H1 (cell line): ENCODE results near the gene MEGF11. TPM values are rescaled to one million over a fixed set of nuclear protein-coding genes. Genes with fewer than 3 reads are reported as not detected.

Experiments used
- CTCF ChIA-PET: fragments of 300-600 bp; sonication (Branson Sonifier 250); formaldehyde crosslinking; loops from one replicate; lab custom pipeline; 2021; ENCODE audit not compliant: partially characterized antibody; lab: Charles Lee
- POLR2A ChIA-PET: fragments of 300-600 bp; sonication (Branson Sonifier 250); formaldehyde crosslinking; loops from one replicate; lab custom pipeline; 2021; ENCODE audit warnings: inconsistent platforms; ENCODE audit not compliant: partially characterized antibody; lab: Charles Lee
- DNase-seq, 2 experiments: peaks; one replicate each; pipeline versions ENCODE4 v3.0.0 to v3.0.0-alpha.2; 2010 to 2022; ENCODE audit warnings: low spot score in 2 of 2, low read depth in 1 of 2, mixed read lengths in 1 of 2
- FAIRE-seq: peaks from 2 replicates; lab custom pipeline; 2011; peaks lifted over from hg19 to GRCh38; lab: Jason Lieb, UNC
- H2AFZ ChIP-seq: 2 replicates; pipeline ENCODE4 v1.8.1; 2012; ENCODE audit warnings: low read length, inconsistent platforms
- H2AK5ac ChIP-seq: 2 replicates; pipeline ENCODE4 v1.6.1; 2013; ENCODE audit warnings: low read depth, low read length
- H2BK120ac ChIP-seq: replicated peaks from 2 replicates; pipeline ENCODE3; 2013; ENCODE audit warnings: low read depth, low read length, inconsistent platforms
- H2BK12ac ChIP-seq: 2 replicates; pipeline ENCODE4 v1.6.1; 2013; ENCODE audit warnings: low read depth, low read length
- H2BK15ac ChIP-seq: 2 replicates; pipeline ENCODE4 v1.6.1; 2013; ENCODE audit warnings: low read length
- H2BK20ac ChIP-seq: 2 replicates; pipeline ENCODE4 v1.6.1; 2013; ENCODE audit warnings: low read length
- H2BK5ac ChIP-seq: 2 replicates; pipeline ENCODE4 v1.6.1; 2013; ENCODE audit warnings: low read depth, low read length
- H3K14ac ChIP-seq: 2 replicates; pipeline ENCODE4 v1.6.1; 2013; ENCODE audit warnings: inconsistent platforms; ENCODE audit not compliant: insufficient read length
- H3K18ac ChIP-seq: 2 replicates; pipeline ENCODE4 v1.6.1; 2013; ENCODE audit warnings: low read length; ENCODE audit errors: extremely low read depth
- H3K23ac ChIP-seq: 2 replicates; pipeline ENCODE4 v1.6.1; 2013; ENCODE audit warnings: inconsistent platforms; ENCODE audit not compliant: insufficient read length
- H3K23me2 ChIP-seq: 2 replicates; pipeline ENCODE4 v1.6.1; 2013; ENCODE audit warnings: low read depth, low read length
- H3K27ac ChIP-seq: 2 replicates; pipeline ENCODE4 v1.6.1; 2011; ENCODE audit warnings: low read depth, low read length, inconsistent platforms
- H3K27me3 ChIP-seq, 4 experiments: replicated peaks in 1 of 4; 1 replicate in 1 of 4; 2 replicates in 3 of 4; pipeline versions ENCODE4 v1.6.1 to v1.8.1; 2011 to 2013; ENCODE audit warnings: low read length in 3 of 4, mild to moderate bottlenecking in 3 of 4, inconsistent platforms in 2 of 4, mixed read lengths in 2 of 4, moderate library complexity in 1 of 4; ENCODE audit not compliant: control insufficient read depth in 3 of 4, insufficient read depth in 3 of 4; ENCODE audit errors: extremely low read depth in 1 of 4
- H3K36me3 ChIP-seq, 4 experiments: 2 replicates each; pipeline versions ENCODE4 v1.6.1 to v1.8.1; 2011 to 2013; ENCODE audit warnings: mild to moderate bottlenecking in 4 of 4, low read length in 3 of 4, moderate library complexity in 2 of 4, control low read depth in 1 of 4, inconsistent platforms in 1 of 4; ENCODE audit not compliant: insufficient read depth in 4 of 4, control insufficient read depth in 2 of 4
- H3K4ac ChIP-seq: replicated peaks from 2 replicates; pipeline ENCODE3; 2013; ENCODE audit warnings: low read length, low read depth, mixed read lengths, inconsistent platforms; ENCODE audit not compliant: insufficient read length
- H3K4me1 ChIP-seq, 4 experiments: replicated peaks in 1 of 4; 1 replicate in 1 of 4; 2 replicates in 3 of 4; pipeline versions ENCODE4 v1.6.1 to v1.8.1; 2011 to 2013; ENCODE audit warnings: low read length in 3 of 4, inconsistent platforms in 2 of 4, mixed read lengths in 1 of 4; ENCODE audit not compliant: insufficient read depth in 4 of 4, control insufficient read depth in 3 of 4
- H3K4me2 ChIP-seq, 2 experiments: 2 replicates each; pipeline versions ENCODE4 v1.6.1 to v1.8.1; 2011 to 2013; ENCODE audit warnings: low read depth in 2 of 2, low read length in 2 of 2, control low read depth in 1 of 2, inconsistent platforms in 1 of 2, mild to moderate bottlenecking in 1 of 2; ENCODE audit not compliant: insufficient read depth in 1 of 2
- H3K4me3 ChIP-seq, 4 experiments: fragments of 200-600, 300-600 bp in 1 of 4; sonication (generic), shearing (Covaris generic), sonication (Bioruptor Twin) in 1 of 4; 2 replicates each; pipeline versions ENCODE4 v1.5.1 to v1.8.1; 2011 to 2016; ENCODE audit warnings: low read length in 4 of 4, low read depth in 3 of 4, control low read depth in 2 of 4, inconsistent platforms in 2 of 4, mild to moderate bottlenecking in 2 of 4, mixed read lengths in 1 of 4, moderate library complexity in 1 of 4; ENCODE audit not compliant: insufficient read depth in 2 of 4; ENCODE audit errors: extremely low read depth in 1 of 4
- H3K56ac ChIP-seq: replicated peaks from 2 replicates; pipeline ENCODE3; 2013; ENCODE audit warnings: low read depth, mild to moderate bottlenecking, mixed read lengths, low read length, inconsistent platforms; ENCODE audit not compliant: insufficient read length
- H3K79me1 ChIP-seq: 2 replicates; pipeline ENCODE4 v1.6.1; 2013; ENCODE audit warnings: low read depth, low read length, control low read depth
- H3K79me2 ChIP-seq, 2 experiments: 2 replicates each; pipeline versions ENCODE4 v1.6.1 to v1.8.1; 2012 to 2013; ENCODE audit warnings: low read length in 2 of 2, mild to moderate bottlenecking in 2 of 2, inconsistent platforms in 1 of 2; ENCODE audit not compliant: insufficient read depth in 2 of 2, control insufficient read depth in 1 of 2
- H3K9ac ChIP-seq, 4 experiments: replicated peaks in 1 of 4; 1 replicate in 1 of 4; 2 replicates in 3 of 4; pipeline versions ENCODE4 v1.6.1 to v1.8.1; 2011 to 2013; ENCODE audit warnings: low read depth in 3 of 4, low read length in 3 of 4, control low read depth in 2 of 4, mild to moderate bottlenecking in 2 of 4, moderate library complexity in 2 of 4, inconsistent platforms in 1 of 4; ENCODE audit errors: extremely low read depth in 1 of 4
- H3K9me3 ChIP-seq, 2 experiments: 2 replicates each; pipeline versions ENCODE4 v1.6.1 to v1.8.1; 2012 to 2013; ENCODE audit warnings: mild to moderate bottlenecking in 2 of 2, moderate library complexity in 2 of 2, control low read depth in 1 of 2, inconsistent platforms in 1 of 2, low read depth in 1 of 2, low read length in 1 of 2, mixed read lengths in 1 of 2; ENCODE audit not compliant: insufficient read depth in 2 of 2
- H4K20me1 ChIP-seq, 2 experiments: replicated peaks in 1 of 2; 2 replicates each; pipeline versions ENCODE3 to v1.8.1; 2011 to 2013; ENCODE audit warnings: inconsistent platforms in 2 of 2, low read length in 2 of 2, mild to moderate bottlenecking in 1 of 2; ENCODE audit not compliant: insufficient read depth in 2 of 2, control insufficient read depth in 1 of 2
- H4K5ac ChIP-seq: 2 replicates; pipeline ENCODE4 v1.6.1; 2013; ENCODE audit warnings: low read length, low read depth, mixed read lengths, inconsistent platforms; ENCODE audit not compliant: insufficient read length
- H4K8ac ChIP-seq: 2 replicates; pipeline ENCODE4 v1.8.0; 2013; ENCODE audit warnings: mild to moderate bottlenecking, moderate library complexity, low read length, inconsistent platforms; ENCODE audit not compliant: insufficient read depth; ENCODE audit errors: extremely low read depth
- H4K91ac ChIP-seq: replicated peaks from 2 replicates; pipeline ENCODE3; 2013; ENCODE audit warnings: low read length, mixed read lengths, inconsistent platforms; ENCODE audit not compliant: insufficient read length
- CBX8 ChIP-seq: fragments of 300-800, 300-1000 bp; sonication (generic); IDR thresholded peaks from 2 replicates; pipeline ENCODE4 v1.7.1; 2016; ENCODE audit warnings: low read depth, low read length, borderline replicate concordance
- KDM1A ChIP-seq: fragments of 200-600, 300-600 bp; sonication (generic); IDR thresholded peaks from 2 replicates; pipeline ENCODE4 v1.7.1; 2016; ENCODE audit warnings: mild to moderate bottlenecking, low read length, borderline replicate concordance
- WGBS, 2 experiments: shearing (Covaris generic) in 1 of 2; methylation state at CpG; one replicate each; pipeline versions ENCODE4 v1.1.6 to v1.1.7; 2013 to 2015; ENCODE audit warnings: low lambda C conversion rate in 2 of 2, mixed read lengths in 2 of 2, inconsistent platforms in 1 of 2, low coverage in 1 of 2, missing lambda C conversion rate in 1 of 2; ENCODE audit not compliant: insufficient replicate concordance in 2 of 2, insufficient coverage in 1 of 2, insufficient read length in 1 of 2; ENCODE audit errors: extremely low coverage in 1 of 2, missing lambda C conversion rate in 1 of 2; 5-methylcytosine and 5-hydroxymethylcytosine counted together
- polyA plus RNA-seq, 7 experiments: library from polyadenylated mRNA; depleted of rRNA in 3 of 7; stranded (reverse) in 5 of 7; unstranded in 2 of 7; fragments of >200 nt in 5 of 7; fragments of 200-250 nt in 2 of 7; gene quantifications; 1 replicate in 5 of 7; 2 replicates in 1 of 7; 4 replicates in 1 of 7; pipeline versions ENCODE4 v1.2.1 to v1.2.3, GENCODE V29; 2011 to 2013; ENCODE audit warnings: missing spikeins in 2 of 7, mixed read lengths in 2 of 7
- total RNA-seq: library from RNA; stranded (reverse); fragmentation: NEBNext Ultra II Directional; extraction: Animal tissue kit (Norgen Biotek cat#: 25700); gene quantifications from 2 replicates; pipeline ENCODE4 v1.2.1, GENCODE V29; 2021

Gene MEGF11
- total and polyA plus RNA-seq, 2 of the 8 experiments (the other 6 are each of a cell fraction or from before 2014, with no cell fraction given), result 4.4 to 4.8 TPM

- H3K4me3 ChIP-seq, result no peak overlapping the region
- TF ChIP-seq CBX8 (no peak), KDM1A (no peak)
Measured at GRCh38 chr15:65931221-65931620, 322.3 kb downstream of the MEGF11 start.

More at GRCh38 chr15:65931221-65931620, 322.3 kb downstream of the MEGF11 start:
- Histone ChIP-seq H2BK5ac (no peak overlapping the region), H3K27me3 (no peaks in the 10 kb centered on the region), H4K5ac (no peak overlapping the region), H2BK15ac (no peak overlapping the region), H3K23ac (no peak overlapping the region), H3K9ac (no peak overlapping the region), H2BK12ac (no peak overlapping the region), H3K79me2 (no peaks in the 10 kb centered on the region), H2AK5ac (no peak overlapping the region), H3K4ac (no peak overlapping the region), H2BK20ac (no peak overlapping the region), H3K56ac (no peak overlapping the region), H3K23me2 (no peaks in the 10 kb centered on the region), H3K18ac (no peak overlapping the region), H3K27ac (no peak overlapping the region), H3K4me1 (peaks cover 0 to 2% (median 0%) of the 10 kb centered on the region in 4 experiments; a peak in 3 of 7 replicates), H2AFZ (no peak overlapping the region), H4K8ac (no peak overlapping the region), H3K4me2 (no peak overlapping the region), H4K91ac (no peak overlapping the region), H3K36me3 (no peaks in the 10 kb centered on the region), H3K79me1 (no peaks in the 10 kb centered on the region), H3K9me3 (no peaks in the 10 kb centered on the region), H2BK120ac (no peak overlapping the region), H3K14ac (no peak overlapping the region), H4K20me1 (no peaks in the 10 kb centered on the region)
- POLR2A ChIA-PET, result interaction anchor here (1.6 to 1.7 kb wide), 2 partner anchors 9 to 11 kb away, joined by 4 to 8 read pairs; no protein-coding TSS in a partner anchor
- FAIRE-seq (no peak), DNase-seq (no peak)
- 84% methylated on average over 4 of the region's 4 CpGs; no CpG with 5 or more reads in 1 of the 2 experiments for WGBS, 2 experiments
- CTCF ChIA-PET, result interaction anchor here (0.9 to 5.1 kb wide), 7 partner anchors 8 to 94 kb away, joined by 3 to 45 read pairs (median 5); no protein-coding TSS in a partner anchor
